GM12878 (cell line): ENCODE data around the gene OR2AG1. TPM values are rescaled to one million over a fixed set of nuclear protein-coding genes. Genes with fewer than 3 reads are reported as not detected.

Source experiments
- EZH2 ChIP-seq: IDR thresholded peaks from 2 replicates; pipeline ENCODE4 v1.6.1; 2012; ENCODE audit warnings: low read depth, mild to moderate bottlenecking, control low read depth, inconsistent platforms, low read length, borderline replicate concordance; ENCODE audit not compliant: control insufficient read depth
- ZBTB40 ChIP-seq: fragments of 450-650 bp; IDR thresholded peaks from 2 replicates; pipeline ENCODE4 v1.6.1; 2016; ENCODE audit warnings: mild to moderate bottlenecking, moderate library complexity, borderline replicate concordance
- ZNF687 ChIP-seq: fragments of 450-650 bp; IDR thresholded peaks from 2 replicates; pipeline ENCODE4 v1.6.1; 2017; ENCODE audit warnings: mild to moderate bottlenecking, moderate library complexity
- polyA plus RNA-seq, 11 experiments: library from polyadenylated mRNA; depleted of rRNA in 4 of 11; unstranded in 6 of 11; stranded (reverse) in 5 of 11; fragments of >200 nt; fragmentation: Nextera tagmentation in 4 of 11; fragmentation: Illumina TruSeq in 1 of 11; extraction: Ambion mirVana in 4 of 11; extraction: Trizol in 1 of 11; gene quantifications; 1 replicate in 1 of 11; 2 replicates in 10 of 11; pipeline versions ENCODE4 v1.2.1 to v1.2.3, GENCODE V29; 2011 to 2016; ENCODE audit warnings: inconsistent platforms in 2 of 11, missing spikeins in 2 of 11, low read depth in 1 of 11
- total RNA-seq, 4 experiments: library from RNA; depleted of rRNA in 3 of 4; stranded (reverse); fragments of >200 nt in 3 of 4; fragmentation: Illumina TruSeq in 1 of 4; extraction: Trizol in 1 of 4; gene quantifications; 2 replicates each; pipeline versions ENCODE4 v1.2.1 to v1.2.3, GENCODE V29; 2013 to 2021

OR2AG1 gene
- total and polyA plus RNA-seq, 10 of the 15 experiments (the other 5 are each of a cell fraction or from before 2014, with no cell fraction given) = not detected

DNA sequence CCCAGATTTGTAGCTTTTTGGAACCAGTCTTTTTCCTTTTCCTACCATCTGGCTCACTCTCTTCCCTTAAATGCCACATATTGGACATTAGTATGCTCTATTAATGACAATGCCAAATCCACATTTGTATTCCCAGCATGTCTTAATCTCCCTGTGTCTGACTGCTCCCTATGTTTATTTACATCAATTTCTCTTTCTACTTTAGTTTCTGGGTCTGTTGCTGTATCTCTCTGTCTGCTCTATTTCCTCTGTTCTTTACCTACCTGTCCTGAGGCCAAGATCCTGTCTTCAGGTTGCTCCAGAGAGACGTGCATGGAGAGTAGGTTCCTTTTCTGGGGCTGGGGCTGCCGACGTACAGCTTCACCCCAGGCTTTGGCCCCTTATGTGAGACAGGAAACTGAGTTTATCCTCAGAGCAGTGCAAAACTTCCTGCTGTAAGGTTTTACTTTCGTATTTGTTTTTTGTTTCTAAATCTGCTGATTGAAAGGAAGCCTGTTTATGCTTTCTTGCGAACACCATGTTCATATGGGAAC is 36.7 kb upstream of the OR2AG1 start (continued):
- peak; percentile 64; the same call in 1 of the 2 replicates for TF ChIP-seq ZNF687
- 0 out of 2 replicates have a peak, but pooled peaks have one; percentile 13 for TF ChIP-seq ZBTB40
- no peak for TF ChIP-seq EZH2
